ENCODE measurements around the gene SARDH.

The SARDH gene

DNA sequence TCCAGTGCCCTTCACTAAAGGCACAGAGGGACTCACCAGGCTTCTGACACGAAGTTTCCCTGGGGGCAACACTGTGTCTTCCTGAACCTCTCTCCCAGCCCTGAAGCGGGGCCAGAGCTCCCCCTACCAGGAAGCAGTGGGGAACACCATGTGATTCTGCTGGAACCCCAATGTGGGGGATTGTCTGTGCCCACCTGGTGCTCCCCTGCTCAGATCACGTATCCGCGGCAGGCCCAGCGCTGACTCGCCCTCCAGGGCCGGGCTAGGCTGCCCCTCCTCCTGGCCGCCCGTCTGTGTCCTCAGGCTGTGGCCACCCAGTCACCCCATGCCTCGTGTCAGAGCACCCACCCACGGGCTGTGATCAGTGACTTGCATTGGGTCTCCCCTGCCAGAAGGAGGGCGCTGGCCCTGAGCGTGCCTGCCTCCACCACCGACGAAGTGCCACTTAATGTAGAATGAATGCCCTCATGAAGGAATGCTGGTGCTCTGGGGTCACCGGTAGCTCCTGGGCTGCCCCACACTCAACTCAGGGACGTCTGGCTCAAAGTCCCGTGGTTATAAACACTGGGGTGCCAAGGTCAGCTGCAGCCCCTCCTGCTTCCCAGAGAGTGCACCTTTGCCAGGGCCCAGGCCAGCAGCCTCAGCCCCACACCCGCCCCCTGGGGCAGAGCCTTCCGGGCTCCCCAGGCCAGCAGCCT, 22.1 kb downstream of the SARDH start:
- H3K4me3 ChIP-seq (ENCODE audit: low read depth, low read length) = no peak overlapping the region
- no peak for DNase-seq (ENCODE audit: low read depth)
- TF ChIP-seq, protein P1, sequence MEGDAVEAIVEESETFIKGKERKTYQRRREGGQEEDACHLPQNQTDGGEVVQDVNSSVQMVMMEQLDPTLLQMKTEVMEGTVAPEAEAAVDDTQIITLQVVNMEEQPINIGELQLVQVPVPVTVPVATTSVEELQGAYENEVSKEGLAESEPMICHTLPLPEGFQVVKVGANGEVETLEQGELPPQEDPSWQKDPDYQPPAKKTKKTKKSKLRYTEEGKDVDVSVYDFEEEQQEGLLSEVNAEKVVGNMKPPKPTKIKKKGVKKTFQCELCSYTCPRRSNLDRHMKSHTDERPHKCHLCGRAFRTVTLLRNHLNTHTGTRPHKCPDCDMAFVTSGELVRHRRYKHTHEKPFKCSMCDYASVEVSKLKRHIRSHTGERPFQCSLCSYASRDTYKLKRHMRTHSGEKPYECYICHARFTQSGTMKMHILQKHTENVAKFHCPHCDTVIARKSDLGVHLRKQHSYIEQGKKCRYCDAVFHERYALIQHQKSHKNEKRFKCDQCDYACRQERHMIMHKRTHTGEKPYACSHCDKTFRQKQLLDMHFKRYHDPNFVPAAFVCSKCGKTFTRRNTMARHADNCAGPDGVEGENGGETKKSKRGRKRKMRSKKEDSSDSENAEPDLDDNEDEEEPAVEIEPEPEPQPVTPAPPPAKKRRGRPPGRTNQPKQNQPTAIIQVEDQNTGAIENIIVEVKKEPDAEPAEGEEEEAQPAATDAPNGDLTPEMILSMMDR (IDR thresholded peaks at IDR 0.05; ENCODE audit: low read depth, low read length, missing control alignments) = peak; percentile 59
- in situ Hi-C loops (cut with HindIII; ENCODE audit: low sequenced_read_pairs) = no loop called here

DNA sequence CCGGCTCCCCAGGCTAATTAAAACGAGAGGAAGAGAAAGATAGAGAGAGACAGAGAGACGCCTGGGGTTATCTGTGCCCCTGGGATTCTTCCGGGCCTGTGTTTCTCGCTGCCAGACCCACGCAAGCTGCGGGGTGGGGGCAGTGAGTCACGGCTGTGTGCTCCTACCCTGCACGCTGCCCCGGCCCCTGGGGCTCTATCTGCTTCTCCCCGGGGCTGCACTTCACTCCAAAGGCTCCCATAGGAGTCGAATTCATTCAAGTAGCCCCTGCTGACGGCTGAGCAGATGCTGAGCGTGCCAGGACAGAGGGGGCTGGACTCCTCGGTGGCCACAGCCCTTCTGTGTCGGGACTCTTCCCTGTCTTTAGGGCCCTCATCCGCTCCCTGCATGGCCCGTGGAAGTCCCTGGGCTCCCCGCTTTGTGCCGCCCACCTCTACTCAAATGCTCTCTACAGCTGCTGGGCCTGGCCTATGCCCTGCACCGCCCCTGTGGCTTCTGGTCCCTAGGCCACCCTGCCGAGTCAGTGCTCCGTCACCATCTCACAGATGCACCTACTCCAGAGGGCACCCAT, 22.8 kb downstream of the SARDH start:
- DNase-seq (ENCODE audit: low read depth) = no peak
- no peak overlapping the region for H3K4me3 ChIP-seq (ENCODE audit: low read depth, low read length)
- TF ChIP-seq, protein P1 (IDR thresholded peaks at IDR 0.05; ENCODE audit: low read depth, low read length, missing control alignments) = no peak
- in situ Hi-C loops (cut with HindIII; ENCODE audit: low sequenced_read_pairs) = no loop called here

DNA sequence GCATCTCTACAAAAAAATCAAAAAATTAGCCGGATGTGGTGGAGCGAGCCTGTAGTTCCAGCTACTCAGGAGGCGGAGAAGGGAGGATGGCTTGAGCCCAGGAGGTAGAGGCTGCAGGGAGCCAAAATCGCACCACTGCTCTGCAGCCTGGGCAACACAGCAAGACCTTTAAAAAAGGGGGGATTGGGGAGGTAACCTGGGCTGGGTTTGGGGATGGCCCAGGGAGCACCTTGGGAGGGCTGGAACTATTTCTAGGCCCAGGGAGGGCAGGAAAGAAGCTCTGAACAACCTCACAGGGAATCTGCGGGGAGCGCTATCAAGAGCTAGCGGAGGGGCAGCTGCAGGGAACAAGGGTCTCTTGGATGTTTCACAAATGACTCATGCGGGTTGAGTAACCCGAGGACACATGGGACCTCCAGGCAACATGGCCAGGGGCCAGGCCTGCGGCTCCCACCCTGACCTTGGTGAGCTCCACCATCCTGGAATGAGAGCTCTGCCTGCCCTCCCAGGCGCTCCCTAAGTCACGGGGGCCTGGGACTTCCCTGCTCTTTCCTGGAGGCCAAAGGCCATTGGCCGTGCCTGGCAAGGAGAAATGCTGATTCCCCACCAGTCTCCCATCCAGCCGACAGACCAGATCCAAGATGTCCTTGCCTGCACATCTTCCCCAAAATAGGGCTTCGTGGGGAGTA, 23.4 kb downstream of the SARDH start:
- in situ Hi-C loops (cut with HindIII; ENCODE audit: low sequenced_read_pairs) = no loop called here
- TF ChIP-seq, protein P1 (IDR thresholded peaks at IDR 0.05; ENCODE audit: low read depth, low read length, missing control alignments) = no peak
- DNase-seq (ENCODE audit: low read depth) = peak; percentile 35
- H3K4me3 ChIP-seq (ENCODE audit: low read depth, low read length) = no peak overlapping the region

DNA sequence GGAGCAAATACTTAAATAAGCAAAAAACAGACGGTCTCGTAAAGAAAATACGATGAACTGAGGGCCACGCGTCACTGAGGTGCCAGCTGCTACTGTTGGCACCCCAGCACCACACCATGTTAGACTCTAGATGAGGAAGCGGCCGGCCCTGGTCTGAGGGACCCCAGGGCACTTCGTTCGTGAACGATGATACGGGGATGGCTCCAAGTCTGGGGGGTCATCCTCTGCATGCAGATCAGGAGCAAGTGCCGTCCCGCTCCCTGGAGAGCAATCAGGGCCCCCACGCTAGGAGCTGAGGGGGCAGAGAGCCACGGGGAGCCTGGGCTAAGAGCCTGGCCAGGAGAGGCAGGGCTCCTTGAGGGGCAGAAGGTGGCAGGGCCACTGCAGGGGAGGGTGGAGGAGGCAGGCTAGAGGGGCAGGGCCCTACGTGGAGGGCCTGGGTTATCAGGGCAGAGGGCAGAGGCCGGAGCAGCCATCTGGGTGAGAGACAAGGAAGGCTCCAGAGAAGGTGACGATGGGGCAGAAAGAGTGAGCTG, 24.1 kb downstream of the SARDH start:
- TF ChIP-seq, protein P1 (IDR thresholded peaks at IDR 0.05; ENCODE audit: low read depth, low read length, missing control alignments) = no peak
- no peak overlapping the region for H3K4me3 ChIP-seq (ENCODE audit: low read depth, low read length)
- DNase-seq (ENCODE audit: low read depth) = no peak
- in situ Hi-C loops (cut with HindIII; ENCODE audit: low sequenced_read_pairs) = no loop called here

DNA sequence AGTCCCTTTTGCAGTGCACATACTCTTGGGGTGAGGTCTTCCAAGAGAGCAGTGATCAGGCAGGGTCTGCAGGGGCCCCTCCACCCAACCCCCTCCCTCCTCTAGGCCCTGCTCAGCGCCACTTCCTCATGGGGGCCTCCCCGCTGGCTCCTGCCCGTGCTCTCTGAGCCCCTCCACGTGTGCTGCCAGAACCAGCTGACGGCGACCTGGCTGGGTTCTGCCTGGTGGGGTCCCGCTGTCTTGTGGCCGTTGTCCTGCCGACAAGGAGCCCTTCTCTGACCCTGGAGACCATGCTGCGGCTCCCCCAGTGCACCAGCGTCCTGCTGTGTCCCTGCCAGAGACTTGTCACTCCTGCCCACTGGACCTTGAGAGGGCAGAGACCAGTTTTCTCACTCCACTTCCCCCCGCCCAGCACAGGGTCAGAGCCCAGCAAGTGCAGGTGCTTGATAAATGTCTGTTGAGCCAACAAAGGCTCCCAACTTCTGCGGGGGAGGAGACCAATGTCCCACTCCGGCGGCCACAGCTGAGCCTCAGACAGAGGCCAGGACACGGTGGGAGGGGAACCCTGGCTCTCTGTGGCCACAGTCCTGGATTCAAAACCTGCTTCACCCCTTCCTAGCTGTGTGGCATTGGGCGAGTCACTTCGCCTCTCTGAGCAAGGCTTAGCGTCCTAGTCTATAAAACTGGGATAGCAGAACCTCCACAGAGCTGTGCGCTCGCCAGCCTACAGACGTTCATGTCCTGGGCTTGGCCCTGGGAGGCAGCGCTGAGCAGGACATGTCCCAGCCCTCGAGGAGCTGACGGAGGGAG, 24.8 kb downstream of the SARDH start:
- in situ Hi-C loops (cut with HindIII; ENCODE audit: low sequenced_read_pairs) = no loop called here
- no peak for DNase-seq (ENCODE audit: low read depth)

More for the DNA sequence above, 24.8 kb downstream of the SARDH start:
- TF ChIP-seq, protein P1 (IDR thresholded peaks at IDR 0.05; ENCODE audit: low read depth, low read length, missing control alignments) = no peak
- no peak overlapping the region for H3K4me3 ChIP-seq (ENCODE audit: low read depth, low read length)
